Heart left ventricle (tissue), 16 donors: Measurements from ENCODE around the gene ZNF287. TPM values are rescaled to one million over a fixed set of nuclear protein-coding genes. Genes with fewer than 3 reads are reported as not detected.
A peak's percentile ranks its signal among the peaks of the same experiment; 100 is the strongest.

ENCODE experiments used
- ATAC-seq, 4 donors: fragments of 200-7000 bp; cut with Tn5 transposase; one replicate each; pipeline ENCODE4 v1.9.1; 2020 to 2022; ENCODE audit warnings: moderate library complexity in 4 of 4, mild to moderate bottlenecking in 3 of 4, moderate number of reproducible peaks in 1 of 4
- DNase-seq, 5 donors: peaks; one replicate each; pipeline ENCODE4 v3.0.0-alpha.2; 2020
- H3K27ac ChIP-seq, 12 donors: fragments of 200-600 bp; sonication (generic) in 4 of 12; one replicate each; pipeline versions ENCODE4 v1.5.0 to v1.8.0; 2016 to 2022; ENCODE audit warnings: mild to moderate bottlenecking in 2 of 12
- H3K27me3 ChIP-seq, 9 donors: fragments of 200-600 bp; sonication (generic) in 2 of 9; one replicate each; pipeline versions ENCODE4 v1.5.1 to v1.8.0; 2016 to 2022; ENCODE audit warnings: mild to moderate bottlenecking in 3 of 9
- H3K36me3 ChIP-seq, 9 donors: fragments of 200-600 bp; sonication (generic) in 2 of 9; one replicate each; pipeline versions ENCODE4 v1.5.0 to v1.8.0; 2018 to 2022; ENCODE audit warnings: mild to moderate bottlenecking in 2 of 9
- H3K4me1 ChIP-seq, 12 donors: fragments of 200-600 bp; sonication (generic) in 4 of 12; one replicate each; pipeline versions ENCODE4 v1.5.0 to v1.8.0; 2016 to 2022; ENCODE audit warnings: mild to moderate bottlenecking in 3 of 12
- H3K4me3 ChIP-seq, 12 donors: fragments of 200-600 bp; sonication (generic) in 4 of 12; one replicate each; pipeline versions ENCODE4 v1.5.0 to v1.8.0; 2017 to 2022; ENCODE audit warnings: mild to moderate bottlenecking in 9 of 12, moderate library complexity in 4 of 12
- H3K9me3 ChIP-seq, 12 donors: fragments of 200-600 bp; sonication (generic) in 4 of 12; one replicate each; pipeline versions ENCODE4 v1.5.0 to v1.8.0; 2016 to 2022; ENCODE audit warnings: mild to moderate bottlenecking in 1 of 12
- POLR2A ChIP-seq, 2 donors: fragments of 450-650 bp; IDR thresholded peaks; one replicate each; pipeline ENCODE4 v1.6.1; 2017; ENCODE audit warnings: antibody characterized with exemption in 2 of 2, mild to moderate bottlenecking in 2 of 2, moderate library complexity in 2 of 2
- WGBS, 4 donors: extraction: QIAGEN DNeasy Blood & Tissue Kit in 2 of 4; methylation state at CpG; one replicate each; pipeline versions ENCODE4 v1.1.5 to v1.1.7; 2013 to 2018; 5-methylcytosine and 5-hydroxymethylcytosine counted together
- intact Hi-C, 10 donors: fragments of 100-400 bp; cut with DNase I; formaldehyde crosslinking; loops; one replicate each; pipeline versions ENCODE4 v1.11.1 to v1.14.2; 2022
- polyA plus RNA-seq, 2 donors: library from polyadenylated mRNA; stranded (reverse); fragments of 200-250 nt; gene quantifications; one replicate each; pipeline ENCODE4 v1.2.3, GENCODE V29; 2013
- total RNA-seq, 9 donors: library from RNA; depleted of rRNA in 2 of 9; stranded (reverse); fragments of >200 nt in 2 of 9; fragmentation: NEBNext Ultra II Directional in 3 of 9; extraction: Animal tissue kit (Norgen Biotek cat#: 25700) in 3 of 9; gene quantifications; one replicate each; pipeline versions ENCODE4 v1.1.0 to v1.2.4, GENCODE V29; 2016 to 2023
- TF ChIP-seq, protein P1 (sequence below), 12 donors: fragments of 200-600 bp; sonication (generic) in 4 of 12; IDR thresholded peaks; one replicate each; pipeline versions ENCODE4 v1.5.0 to v1.8.0; 2018 to 2022; ENCODE audit warnings: antibody characterized with exemption in 12 of 12, mild to moderate bottlenecking in 5 of 12
- donor health status: ischemic (EF 13 %, LVEDD 7.1; RV severe dilation, severe dysfunction).
- donor health status: healthy with polysubstance abuse.
- donor health status: DM: no; HTN: yes; CAD: no.
- donor health status: DM: no; HTN: no; CAD: no.
- donor health status: ischemic (EF 25% LVEDD 6.9; RV normal size, moderate dysfunction).
- donor health status: ischemic (EF 25% LVEDD 5.7; RV mildly dilated, moderate dysfunction).
- donor health status: healthy.
- donor health status: DM: yes; HTN: yes; CAD: no.
- donor health status: ischemic (EF 35%, LVEDD 5.7; RV mildly dilated, moderate dysfunction).
- donor health status: nonischemic (EF 11% LVEDD 7.7; RV severe dilation, severe dysfunction).
- donor health status: DM: yes; HTN: yes; CAD: no.
- donor health status: PGD.
- donor health status: ischemic (EF 29% LVEDD 5.4; RV normal size, mild dysfunction).
- donor health status: nonischemic (EF 23%, LVEDD 6.1; RV moderate dilation, normal function).

ZNF287 gene
- total and polyA plus RNA-seq, 11 donors, result 3.8 to 14.7 (median 10.2) TPM

DNA sequence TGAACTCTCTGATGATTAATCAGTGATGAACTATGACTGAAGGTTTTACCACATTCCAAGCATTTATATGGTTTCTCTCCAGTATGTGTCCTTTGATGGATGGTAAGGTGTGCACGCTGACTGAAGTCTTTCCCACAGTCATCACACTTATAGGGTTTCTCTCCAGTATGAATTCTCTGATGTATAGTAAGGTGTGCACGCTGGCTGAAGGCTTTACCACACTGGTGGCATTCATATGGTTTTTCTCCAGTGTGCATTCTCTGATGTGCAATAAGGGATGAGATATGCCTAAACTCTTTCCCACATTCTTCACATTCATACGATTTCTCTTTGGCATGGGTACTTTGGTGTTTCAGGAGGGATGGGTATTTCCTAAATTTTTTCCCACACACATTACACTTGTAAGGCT lies 16.4 kb downstream of the ZNF287 start:
- intact Hi-C loops, result no loop called here
- Histone ChIP-seq H3K27me3 (no peaks in the 10 kb centered on the region), H3K27ac (no peak overlapping the region), H3K36me3 (peaks cover 6 to 65% (median 48%) of the 10 kb centered on the region in 9 donors), H3K9me3 (peaks cover 12 to 100% (median 96%) of the 10 kb centered on the region in 12 donors), H3K4me1 (no peaks in the 10 kb centered on the region), H3K4me3 (no peak overlapping the region)
- no peak for ATAC-seq
- WGBS, 4 donors, result 96 to 99% (median 97%) methylated on average over 3 of the region's 3 CpGs
- DNase-seq, result no peak
- TF ChIP-seq, protein P1, sequence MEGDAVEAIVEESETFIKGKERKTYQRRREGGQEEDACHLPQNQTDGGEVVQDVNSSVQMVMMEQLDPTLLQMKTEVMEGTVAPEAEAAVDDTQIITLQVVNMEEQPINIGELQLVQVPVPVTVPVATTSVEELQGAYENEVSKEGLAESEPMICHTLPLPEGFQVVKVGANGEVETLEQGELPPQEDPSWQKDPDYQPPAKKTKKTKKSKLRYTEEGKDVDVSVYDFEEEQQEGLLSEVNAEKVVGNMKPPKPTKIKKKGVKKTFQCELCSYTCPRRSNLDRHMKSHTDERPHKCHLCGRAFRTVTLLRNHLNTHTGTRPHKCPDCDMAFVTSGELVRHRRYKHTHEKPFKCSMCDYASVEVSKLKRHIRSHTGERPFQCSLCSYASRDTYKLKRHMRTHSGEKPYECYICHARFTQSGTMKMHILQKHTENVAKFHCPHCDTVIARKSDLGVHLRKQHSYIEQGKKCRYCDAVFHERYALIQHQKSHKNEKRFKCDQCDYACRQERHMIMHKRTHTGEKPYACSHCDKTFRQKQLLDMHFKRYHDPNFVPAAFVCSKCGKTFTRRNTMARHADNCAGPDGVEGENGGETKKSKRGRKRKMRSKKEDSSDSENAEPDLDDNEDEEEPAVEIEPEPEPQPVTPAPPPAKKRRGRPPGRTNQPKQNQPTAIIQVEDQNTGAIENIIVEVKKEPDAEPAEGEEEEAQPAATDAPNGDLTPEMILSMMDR (IDR thresholded peaks at IDR 0.05), result no peak
- TF ChIP-seq POLR2A (IDR thresholded peaks at IDR 0.05), result no peak

DNA sequence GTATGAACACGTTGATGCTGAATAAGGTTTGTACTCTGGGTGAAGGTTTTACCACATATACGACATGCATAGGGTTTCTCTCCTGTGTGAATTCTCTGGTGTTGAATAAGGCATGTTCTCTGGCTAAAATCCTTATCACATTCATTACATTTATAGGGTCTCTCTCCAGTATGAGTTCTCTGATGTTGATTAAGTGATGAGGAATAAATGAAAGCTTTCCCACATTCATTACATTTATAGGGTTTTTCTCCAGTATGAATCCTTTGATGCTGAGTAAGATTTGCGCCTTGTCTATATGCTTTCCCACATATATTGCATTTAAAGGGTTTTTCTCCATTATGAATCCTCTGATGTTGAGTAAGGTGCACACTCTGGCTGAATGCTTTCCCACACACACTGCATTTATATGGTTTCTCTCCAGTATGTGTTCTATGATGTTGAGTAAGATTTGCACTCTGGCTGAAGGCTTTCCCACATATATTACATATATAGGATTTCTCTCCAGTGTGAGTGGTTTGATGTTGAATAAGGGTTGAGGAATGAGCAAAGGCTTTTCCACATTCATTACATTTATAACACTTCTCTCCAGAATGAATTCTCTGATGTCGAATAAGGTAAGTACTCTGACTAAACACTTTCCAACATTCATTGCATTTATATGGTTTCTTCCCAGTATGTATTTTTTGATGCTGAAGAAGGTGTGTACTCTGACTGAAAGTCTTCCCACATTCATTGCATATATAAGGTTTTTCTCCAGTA lies 16.9 kb downstream of the ZNF287 start:
- intact Hi-C loops, result no loop called here
- Histone ChIP-seq H3K9me3 (peaks cover 12 to 100% (median 98%) of the 10 kb centered on the region in 12 donors), H3K4me3 (no peak overlapping the region), H3K27me3 (no peaks in the 10 kb centered on the region), H3K27ac (no peak overlapping the region), H3K36me3 (peaks cover 6 to 59% (median 42%) of the 10 kb centered on the region in 9 donors), H3K4me1 (no peaks in the 10 kb centered on the region)
- whole genome bisulfite sequencing, 4 donors, result 94 to 98% (median 97%) methylated on average over 4 of the region's 4 CpGs
- DNase-seq, result no peak
- no peak for ATAC-seq
- no peak for TF ChIP-seq POLR2A (IDR thresholded peaks at IDR 0.05)
- TF ChIP-seq, protein P1 (IDR thresholded peaks at IDR 0.05), result no peak

DNA sequence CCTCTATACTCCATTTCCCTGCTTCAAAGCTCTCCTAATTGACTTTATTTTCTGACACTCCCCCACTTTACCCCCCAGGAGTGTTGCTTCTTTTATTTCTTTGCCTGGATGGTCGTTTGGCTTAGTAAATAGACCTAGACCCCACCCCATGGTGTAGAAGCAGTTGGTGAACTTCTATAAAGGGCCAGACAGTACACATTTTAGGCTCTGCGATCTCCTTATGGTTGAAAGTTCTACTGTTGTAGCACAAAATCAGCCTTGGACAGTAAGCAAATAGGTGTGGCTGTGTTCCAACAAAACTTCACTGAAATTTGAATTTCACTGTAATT lies 31.9 kb downstream of the ZNF287 start:
- 43 to 52% (median 46%) methylated on average over 2 of the region's 2 CpGs for WGBS, 4 donors
- Histone ChIP-seq H3K36me3 (no peaks in the 10 kb centered on the region), H3K27ac (peak overlapping the region in 5 of 12 donors; percentile 19 to 93 (median 91)), H3K4me3 (peak overlapping the region in 1 of 12 donors; percentile 73), H3K9me3 (no peaks in the 10 kb centered on the region), H3K27me3 (no peaks in the 10 kb centered on the region), H3K4me1 (peaks cover 0 to 9% (median 4%) of the 10 kb centered on the region in 12 donors)
- intact Hi-C loops, result loop anchor here in 9 of 10 donors (1.0 to 5.0 kb wide), 9 partner anchors 32 to 455 kb away; partner anchors contain the start of gene ZNF287 (in 2 of the 9)
- TF ChIP-seq, protein P1 (IDR thresholded peaks at IDR 0.05), result no peak
- TF ChIP-seq POLR2A (IDR thresholded peaks at IDR 0.05), result no peak
- ATAC-seq (no peak), DNase-seq (no peak)

DNA sequence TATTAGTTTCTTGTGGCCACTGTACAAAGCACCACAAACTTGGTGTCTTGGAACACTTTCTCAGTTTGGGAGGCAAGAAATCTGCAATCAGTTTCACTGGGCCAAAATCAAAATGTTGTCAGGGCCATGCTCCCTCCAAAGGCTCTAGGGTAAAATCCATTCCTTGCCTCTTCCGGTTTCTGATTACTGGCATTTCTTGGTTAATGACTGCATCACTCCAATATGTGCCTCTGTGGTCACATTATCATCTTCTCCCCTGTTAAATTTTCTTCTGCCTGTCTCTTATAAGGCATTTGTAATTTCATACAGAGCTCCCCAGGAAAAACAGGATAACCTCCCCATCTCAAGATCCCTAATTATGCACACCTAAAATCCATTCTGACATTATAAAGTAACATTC lies 34.8 kb downstream of the ZNF287 start:
- ATAC-seq (no peak), DNase-seq (no peak)
- Histone ChIP-seq H3K4me3 (no peak overlapping the region), H3K27ac (no peak overlapping the region), H3K36me3 (no peaks in the 10 kb centered on the region), H3K9me3 (no peaks in the 10 kb centered on the region), H3K4me1 (peaks cover 0 to 9% (median 4%) of the 10 kb centered on the region in 12 donors), H3K27me3 (peaks cover 0 to 13% (median 0%) of the 10 kb centered on the region in 9 donors)
- 89 to 96% (median 91%) methylated on average over 1 of the region's 1 CpG for WGBS, 4 donors
- intact Hi-C loops, result no loop called here
- TF ChIP-seq, protein P1 (IDR thresholded peaks at IDR 0.05), result no peak
- no peak for TF ChIP-seq POLR2A (IDR thresholded peaks at IDR 0.05)
